Esophagus squamous epithelium (tissue), 5 donors: ENCODE results near the gene TAGLN. TPM values are rescaled to one million over a fixed set of nuclear protein-coding genes. Genes with fewer than 3 reads are reported as not detected.
A peak's percentile ranks its signal among the peaks of the same experiment; 100 is the strongest.
"Not testable (repeated sequence)": the region's sequence is repeated elsewhere in the genome, so short reads cannot be mapped to it uniquely, and the experiment has no call there.

Source experiments
- DNase-seq: peaks from one replicate; lab custom pipeline; 2025; lab: John Stamatoyannopoulos, UW
- H3K27ac ChIP-seq, 4 donors: fragments of 200-600 bp; sonication (generic); one replicate each; pipeline ENCODE4 v1.5.1; 2016 to 2019; ENCODE audit warnings: mild to moderate bottlenecking in 1 of 4
- H3K27me3 ChIP-seq, 4 donors: fragments of 200-600 bp; sonication (generic); 1 replicate in 3 of 4; 2 replicates in 1 of 4; pipeline versions ENCODE4 v1.5.1 to v1.6.0; 2017 to 2021; ENCODE audit warnings: antibody characterized with exemption in 1 of 4
- H3K36me3 ChIP-seq, 3 donors: fragments of 200-600 bp; sonication (generic); one replicate each; pipeline ENCODE4 v1.5.1; 2016 to 2019
- H3K4me1 ChIP-seq, 3 donors: fragments of 200-600 bp; sonication (generic); one replicate each; pipeline ENCODE4 v1.5.1; 2017 to 2019
- H3K4me3 ChIP-seq, 4 donors: fragments of 200-600 bp; sonication (generic); 1 replicate in 3 of 4; 2 replicates in 1 of 4; pipeline ENCODE4 v1.5.1; 2016 to 2019; ENCODE audit warnings: mild to moderate bottlenecking in 2 of 4, moderate library complexity in 1 of 4
- H3K9me3 ChIP-seq, 3 donors: fragments of 200-600 bp; sonication (generic); one replicate each; pipeline ENCODE4 v1.5.1; 2016 to 2019
- CTCF ChIP-seq, 6 experiments: fragments of 450-650 bp in 4 of 6; fragments of 200-600 bp in 2 of 6; sonication (generic) in 2 of 6; IDR thresholded peaks; one replicate each; pipeline ENCODE4 v1.5.1; 2016 to 2019; ENCODE audit warnings: antibody characterized with exemption in 6 of 6, mild to moderate bottlenecking in 4 of 6, moderate library complexity in 4 of 6
- POLR2A ChIP-seq, 4 donors: fragments of 450-650 bp; IDR thresholded peaks; one replicate each; pipeline ENCODE4 v1.6.1; 2017; ENCODE audit warnings: antibody characterized with exemption in 4 of 4, mild to moderate bottlenecking in 4 of 4, moderate library complexity in 3 of 4
- WGBS, 2 donors: methylation state at CpG; one replicate each; pipeline ENCODE4 v1.1.5; 2018; 5-methylcytosine and 5-hydroxymethylcytosine counted together
- intact Hi-C: fragments of 100-400 bp; cut with DNase I; formaldehyde crosslinking; loops from one replicate; pipeline ENCODE4 v1.15.0; 2022
- total RNA-seq, 4 donors: library from RNA; depleted of rRNA; stranded (reverse); fragments of >200 nt; gene quantifications; one replicate each; pipeline ENCODE4 v1.1.0, GENCODE V29; 2016
- donor health status: DM: yes; HTN: yes; CAD: no.

TAGLN gene
- total RNA-seq, 4 donors from 2014 or later: 64.8 to 1,356 (median 373) TPM

DNA sequence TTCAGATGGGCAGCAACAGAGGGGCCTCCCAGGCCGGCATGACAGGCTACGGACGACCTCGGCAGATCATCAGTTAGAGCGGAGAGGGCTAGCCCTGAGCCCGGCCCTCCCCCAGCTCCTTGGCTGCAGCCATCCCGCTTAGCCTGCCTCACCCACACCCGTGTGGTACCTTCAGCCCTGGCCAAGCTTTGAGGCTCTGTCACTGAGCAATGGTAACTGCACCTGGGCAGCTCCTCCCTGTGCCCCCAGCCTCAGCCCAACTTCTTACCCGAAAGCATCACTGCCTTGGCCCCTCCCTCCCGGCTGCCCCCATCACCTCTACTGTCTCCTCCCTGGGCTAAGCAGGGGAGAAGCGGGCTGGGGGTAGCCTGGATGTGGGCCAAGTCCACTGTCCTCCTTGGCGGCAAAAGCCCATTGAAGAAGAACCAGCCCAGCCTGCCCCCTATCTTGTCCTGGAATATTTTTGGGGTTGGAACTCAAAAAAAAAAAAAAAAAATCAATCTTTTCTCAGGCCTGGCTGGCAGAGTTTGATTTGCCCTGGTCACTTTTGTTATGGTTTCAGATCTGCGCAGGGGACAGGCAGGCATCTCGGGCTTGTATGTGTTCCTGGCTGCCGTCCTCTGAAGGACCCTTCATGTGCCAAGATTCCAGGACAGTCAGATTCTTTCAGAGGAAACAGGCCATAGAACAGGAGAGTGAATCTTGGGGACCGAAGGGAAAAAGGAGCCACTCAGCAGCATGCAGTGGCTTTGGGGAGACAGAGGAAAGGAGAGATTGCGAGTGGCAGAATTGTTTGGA is 5.3 kb downstream of the TAGLN start:
- Histone ChIP-seq H3K36me3 (peaks cover 0 to 33% (median 17%) of the 10 kb centered on the region in 3 donors), H3K4me1 (peaks cover 0 to 28% (median 0%) of the 10 kb centered on the region in 3 donors), H3K4me3 (peak overlapping the region in 3 of 4 donors; percentile 50 to 66 (median 52)), H3K9me3 (no peaks in the 10 kb centered on the region), H3K27ac (peak overlapping the region; percentile 34 to 93 (median 88)), H3K27me3 (no peaks in the 10 kb centered on the region)
- TF ChIP-seq CTCF (IDR thresholded peaks at IDR 0.05): no peak
- no peak for TF ChIP-seq POLR2A (IDR thresholded peaks at IDR 0.05)
- intact Hi-C loops: loop anchor here (5.0 kb wide), 1 partner anchor 72 kb away; no protein-coding TSS in a partner anchor
- no peak for DNase-seq
- 70 to 80% methylated on average over 7 to 16 of the region's 17 CpGs for WGBS, 2 donors

GRCh38 chr11:117205211-117205818 is 6.1 kb downstream of the TAGLN start:
- H3K36me3 ChIP-seq: peaks cover 0 to 41% (median 17%) of the 10 kb centered on the region in 3 donors
- H3K27ac ChIP-seq: peak overlapping the region; percentile 34 to 89 (median 85)
- intact Hi-C loops: loop anchor here (5.0 kb wide), 1 partner anchor 73 kb away; no protein-coding TSS in a partner anchor
- no peak for DNase-seq
- no peaks in the 10 kb centered on the region for H3K9me3 ChIP-seq
- H3K4me3 ChIP-seq: peak overlapping the region in 1 of 4 donors; percentile 3
- no peaks in the 10 kb centered on the region for H3K27me3 ChIP-seq
- no peak for TF ChIP-seq CTCF (IDR thresholded peaks at IDR 0.05)
- no peak for TF ChIP-seq POLR2A (IDR thresholded peaks at IDR 0.05)
- 88% methylated on average over 8 to 10 of the region's 11 CpGs for WGBS, 2 donors
- peaks cover 0 to 27% (median 0%) of the 10 kb centered on the region in 3 donors for H3K4me1 ChIP-seq

DNA sequence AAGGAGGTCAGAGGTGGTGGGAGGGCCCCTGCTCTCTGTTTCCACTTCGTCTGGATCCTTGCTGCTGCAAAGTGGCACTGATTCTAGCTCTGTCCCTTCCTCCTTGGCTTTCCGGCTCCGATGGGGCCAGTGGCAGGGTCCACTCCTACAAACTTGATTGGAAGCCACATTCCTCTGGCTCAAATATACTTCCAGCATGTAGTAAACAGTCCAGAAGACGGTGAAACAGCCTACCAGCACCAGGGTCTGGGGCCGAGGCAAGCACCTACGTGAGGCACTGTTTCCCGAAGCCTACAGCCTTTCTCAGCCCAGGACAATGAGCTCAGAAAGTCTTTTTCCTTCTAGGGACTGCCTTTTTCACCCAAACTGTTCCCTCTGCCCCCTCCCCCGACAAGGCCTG is 6.9 kb downstream of the TAGLN start:
- H3K4me3 ChIP-seq, H3K27me3 ChIP-seq, H3K9me3 ChIP-seq, DNase-seq: not testable (repeated sequence)
- peaks cover 0 to 48% (median 17%) of the 10 kb centered on the region in 3 donors for H3K36me3 ChIP-seq
- intact Hi-C loops: loop anchor here (5.0 kb wide), 1 partner anchor 74 kb away; no protein-coding TSS in a partner anchor
- WGBS, 2 donors: 67 to 70% methylated on average over 2 to 3 of the region's 8 CpGs
- H3K4me1 ChIP-seq: peaks cover 0 to 27% (median 0%) of the 10 kb centered on the region in 3 donors
- H3K27ac ChIP-seq: peak overlapping the region in 2 of 4 donors; percentile 50 to 54

- peak overlapping the region in 1 of 4 donors; percentile 57 for H3K27ac ChIP-seq
- peaks cover 0 to 54% (median 17%) of the 10 kb centered on the region in 3 donors for H3K36me3 ChIP-seq
Measured at GRCh38 chr11:117206859-117207258, 7.7 kb downstream of the TAGLN start.

GRCh38 chr11:117207481-117207880 is 8.3 kb downstream of the TAGLN start:
- intact Hi-C loops: loop anchor here (5.0 kb wide), 1 partner anchor 75 kb away; no protein-coding TSS in a partner anchor
- Histone ChIP-seq H3K4me1 (peaks cover 0 to 27% (median 0%) of the 10 kb centered on the region in 3 donors), H3K36me3 (peaks cover 0 to 60% (median 17%) of the 10 kb centered on the region in 3 donors)
- 85 to 90% methylated on average over 5 of the region's 5 CpGs for WGBS, 2 donors
- H3K27me3 ChIP-seq, H3K27ac ChIP-seq, H3K4me3 ChIP-seq, H3K9me3 ChIP-seq, DNase-seq: not testable (repeated sequence)

More at GRCh38 chr11:117206859-117207258, 7.7 kb downstream of the TAGLN start:
- H3K27me3 ChIP-seq, DNase-seq, H3K9me3 ChIP-seq, H3K4me3 ChIP-seq: not testable (repeated sequence)
- intact Hi-C loops: loop anchor here (5.0 kb wide), 1 partner anchor 75 kb away; no protein-coding TSS in a partner anchor
- H3K4me1 ChIP-seq: peaks cover 0 to 27% (median 0%) of the 10 kb centered on the region in 3 donors
- no CpG with 5 or more reads among the region's 11 CpGs for WGBS, 2 donors

- peaks cover 0 to 62% (median 7%) of the 10 kb centered on the region in 3 donors for H3K36me3 ChIP-seq
- H3K4me1 ChIP-seq: peaks cover 0 to 19% (median 0%) of the 10 kb centered on the region in 3 donors
- intact Hi-C loops: loop anchor here (5.0 kb wide), 1 partner anchor 76 kb away; no protein-coding TSS in a partner anchor
- not testable (repeated sequence) for H3K27me3 ChIP-seq, DNase-seq, H3K9me3 ChIP-seq, H3K4me3 ChIP-seq, H3K27ac ChIP-seq
- WGBS, 2 donors: no CpG with 5 or more reads among the region's 13 CpGs
Measured at GRCh38 chr11:117208710-117209109, 9.5 kb downstream of the TAGLN start.

GRCh38 chr11:117209351-117210125 is 10.4 kb downstream of the TAGLN start:
- WGBS, 2 donors: 85 to 86% methylated on average over 7 of the region's 8 CpGs

More at GRCh38 chr11:117209351-117210125, 10.4 kb downstream of the TAGLN start:
- DNase-seq, H3K27ac ChIP-seq, H3K4me3 ChIP-seq, H3K27me3 ChIP-seq, H3K9me3 ChIP-seq: not testable (repeated sequence)
- H3K4me1 ChIP-seq: peaks cover 0 to 11% (median 0%) of the 10 kb centered on the region in 3 donors
- intact Hi-C loops: loop anchor here (5.0 kb wide), 1 partner anchor 77 kb away; no protein-coding TSS in a partner anchor
- H3K36me3 ChIP-seq: peaks cover 1 to 62% (median 7%) of the 10 kb centered on the region in 3 donors
